Activated T-helper 2 cell treated with anti-CD3 and anti-CD28 coated beads, Interferon-gamma antibody, Interleukin-2, Interleukin-4, amounts not matched to agents 10 μg/mL and 5 μg/mL and 100 μg/mL, durations not matched to agents 14 hours and 24 hours and 36 hours (primary cell): ENCODE data around the gene BICC1. TPM values are rescaled to one million over a fixed set of nuclear protein-coding genes. Genes with fewer than 3 reads are reported as not detected.

Experiments used
- DNase-seq: peaks from one replicate; pipeline ENCODE4 v3.0.0; 2021; ENCODE audit warnings: low spot score
- H3K27ac Mint-ChIP-seq: one replicate; pipeline ENCODE4 v1.8.0; 2021; ENCODE audit warnings: mixed read lengths
- H3K27me3 Mint-ChIP-seq: one replicate; pipeline ENCODE4 v1.8.0; 2021; ENCODE audit warnings: low read depth, mixed read lengths
- H3K36me3 Mint-ChIP-seq: one replicate; pipeline ENCODE4 v1.8.0; 2021; ENCODE audit warnings: low read depth, mixed read lengths
- H3K4me1 Mint-ChIP-seq: one replicate; pipeline ENCODE4 v1.8.0; 2021; ENCODE audit warnings: low read depth, mixed read lengths
- H3K4me3 Mint-ChIP-seq: one replicate; pipeline ENCODE4 v1.8.0; 2021; ENCODE audit warnings: low read depth, mild to moderate bottlenecking, moderate library complexity, mixed read lengths
- H3K9me3 Mint-ChIP-seq: one replicate; pipeline ENCODE4 v1.8.0; 2021; ENCODE audit warnings: mixed read lengths
- intact Hi-C: fragments of 100-400 bp; cut with micrococcal nuclease; formaldehyde crosslinking; loops from one replicate; pipeline ENCODE4 v1.15.1; 2023
- total RNA-seq: library from RNA; stranded (reverse); gene quantifications from 2 replicates; pipeline ENCODE4 v1.2.3, GENCODE V29; 2022

Gene BICC1
- total RNA-seq, 1 donor from 2014 or later = 0.11 TPM

DNA sequence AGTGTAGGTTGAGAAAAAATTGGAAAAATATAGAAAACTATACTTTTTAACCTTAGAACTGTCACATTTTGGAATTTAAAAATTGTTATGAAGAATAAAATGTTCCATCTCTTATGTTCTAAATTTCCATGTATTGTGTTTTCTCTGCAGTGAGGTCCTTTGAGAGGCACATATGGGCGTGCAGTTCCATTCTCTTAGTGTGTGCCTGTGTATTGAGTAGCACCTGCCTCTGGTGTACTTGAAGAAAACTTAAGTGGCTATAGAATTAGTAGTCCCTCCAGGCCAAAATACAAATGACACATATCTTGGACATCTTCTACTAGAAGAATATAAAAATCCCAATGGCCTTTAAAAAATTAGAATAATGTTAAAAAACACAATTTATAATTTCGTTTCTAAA is 149.2 kb downstream of the BICC1 start:
- DNase-seq = no peak
- Mint-ChIP-seq H3K9me3 (peaks cover 8% of the 10 kb centered on the region), H3K4me3 (no peak overlapping the region), H3K27me3 (no peaks in the 10 kb centered on the region), H3K27ac (no peak overlapping the region), H3K4me1 (no peaks in the 10 kb centered on the region), H3K36me3 (no peaks in the 10 kb centered on the region)
- intact Hi-C loops = no loop called here

DNA sequence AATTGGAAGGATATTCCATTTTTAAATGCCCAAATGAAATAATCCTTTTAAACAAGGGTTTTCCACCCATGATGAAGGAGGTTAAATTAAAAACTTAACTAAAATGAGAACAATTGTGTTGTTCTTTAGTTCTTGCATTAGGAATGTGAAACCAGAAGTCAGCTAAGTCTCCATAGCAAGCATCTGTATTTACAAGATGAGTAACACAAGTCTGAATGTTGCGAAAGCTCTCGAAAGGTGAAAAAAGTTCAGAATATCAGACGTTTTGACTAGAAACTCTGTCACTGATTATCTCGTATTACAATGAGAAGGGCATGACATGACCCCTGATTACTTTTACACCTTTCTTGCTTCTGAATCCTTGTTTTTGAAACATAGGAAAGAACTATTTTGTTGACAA is 149.6 kb downstream of the BICC1 start:
- Mint-ChIP-seq H3K27ac (no peak overlapping the region), H3K27me3 (no peaks in the 10 kb centered on the region)
- intact Hi-C loops = no loop called here

DNA sequence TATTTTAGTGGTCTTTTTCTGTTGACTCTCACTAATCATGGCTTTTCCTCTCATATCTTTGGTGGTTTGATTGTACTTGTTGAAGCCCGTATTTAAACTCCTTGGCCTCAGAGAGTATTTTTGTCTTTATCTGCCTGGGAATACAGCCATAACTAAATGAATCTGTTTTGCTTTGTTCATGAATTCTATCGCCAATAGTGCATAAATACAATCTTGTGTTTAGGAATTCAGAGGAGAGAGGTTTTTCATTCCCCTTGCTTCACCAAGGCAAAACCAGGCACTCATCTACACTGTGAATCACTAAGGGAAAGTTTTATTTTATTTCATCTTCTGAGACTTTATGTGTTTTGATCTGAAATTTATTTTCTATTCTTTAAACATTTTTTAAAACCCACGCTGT is 152.7 kb downstream of the BICC1 start:
- intact Hi-C loops = no loop called here
- no peaks in the 10 kb centered on the region for H3K4me1 Mint-ChIP-seq
- DNase-seq = no peak
- no peak overlapping the region for H3K27ac Mint-ChIP-seq
- H3K9me3 Mint-ChIP-seq = peaks cover 8% of the 10 kb centered on the region
- H3K36me3 Mint-ChIP-seq = no peaks in the 10 kb centered on the region
- no peaks in the 10 kb centered on the region for H3K27me3 Mint-ChIP-seq
- no peak overlapping the region for H3K4me3 Mint-ChIP-seq

More for the DNA sequence above, 149.6 kb downstream of the BICC1 start:
- no peak overlapping the region for H3K4me3 Mint-ChIP-seq
- DNase-seq = no peak
- H3K4me1 Mint-ChIP-seq = no peaks in the 10 kb centered on the region
- H3K9me3 Mint-ChIP-seq = peaks cover 8% of the 10 kb centered on the region
- no peaks in the 10 kb centered on the region for H3K36me3 Mint-ChIP-seq

DNA sequence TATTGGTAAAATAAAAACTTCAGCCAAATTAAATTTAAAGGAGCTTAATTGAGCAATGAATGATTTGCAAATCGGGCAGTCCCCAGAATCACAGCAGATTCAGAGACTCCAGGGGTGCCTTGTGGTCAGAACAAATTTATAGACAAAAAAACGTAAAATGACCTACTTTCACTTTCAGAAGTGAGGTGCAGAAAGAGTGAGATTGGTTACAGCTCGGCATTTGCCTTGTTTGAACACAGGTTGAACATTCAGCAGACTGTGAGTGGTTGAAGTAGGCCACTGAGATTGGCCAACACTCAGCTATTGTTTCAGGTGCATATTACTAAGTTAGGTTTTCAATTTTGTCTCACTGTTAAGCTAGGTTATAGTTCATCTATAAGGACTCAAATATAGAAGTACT is 153.4 kb downstream of the BICC1 start:
- Mint-ChIP-seq H3K27me3 (no peaks in the 10 kb centered on the region), H3K9me3 (peaks cover 8% of the 10 kb centered on the region), H3K4me1 (no peaks in the 10 kb centered on the region), H3K27ac (no peak overlapping the region), H3K4me3 (no peak overlapping the region), H3K36me3 (no peaks in the 10 kb centered on the region)
- intact Hi-C loops = no loop called here
- DNase-seq = no peak

DNA sequence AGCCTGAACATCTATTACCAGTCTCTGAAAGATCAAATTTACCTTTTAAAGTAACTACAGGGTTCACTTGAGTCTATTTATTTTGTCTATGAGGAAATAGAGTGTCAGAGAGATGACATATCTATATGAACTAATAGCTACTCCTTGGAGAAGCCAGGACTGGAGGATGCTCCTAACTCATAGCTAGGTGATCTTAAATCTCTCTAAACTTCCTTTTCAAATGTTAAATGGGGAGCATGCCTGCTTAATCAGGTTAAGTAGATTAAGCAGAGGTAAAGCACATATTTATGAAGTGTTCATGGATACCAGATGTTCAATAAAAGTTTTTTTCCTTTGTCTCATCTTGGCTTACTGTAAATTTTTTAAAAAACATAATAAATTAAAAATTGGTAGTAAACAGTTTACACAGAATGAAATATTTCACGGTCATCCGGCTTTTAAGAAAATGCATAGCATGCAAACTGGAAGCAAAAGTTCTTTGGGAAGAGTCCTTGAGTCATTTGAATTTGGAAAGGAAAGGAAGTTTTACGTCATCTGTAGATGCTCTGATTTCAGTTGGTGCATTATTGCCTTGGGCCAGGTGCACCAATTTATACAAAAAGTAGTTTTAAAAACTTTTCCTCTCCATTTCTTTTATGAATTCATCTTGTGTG is 155.1 kb downstream of the BICC1 start:
- intact Hi-C loops = no loop called here

DNA sequence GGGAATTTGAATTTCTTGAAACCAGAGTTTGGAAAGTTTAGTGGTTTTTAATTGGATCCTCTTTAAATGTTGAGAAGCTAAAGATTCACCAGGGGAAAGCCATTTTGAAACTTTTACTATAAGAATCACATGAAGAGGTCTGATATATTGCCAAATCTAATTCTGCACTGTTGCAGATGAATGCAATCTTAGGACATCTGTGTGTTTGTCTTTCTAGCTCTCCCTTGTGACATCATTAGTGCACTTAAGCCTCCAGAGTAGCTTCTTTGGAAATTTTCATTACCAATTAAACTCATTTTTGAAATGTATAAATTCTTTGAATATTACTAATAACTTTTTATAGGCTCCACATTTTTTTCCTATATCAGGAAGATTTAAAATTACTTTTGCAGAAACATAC is 160.2 kb downstream of the BICC1 start:
- no peaks in the 10 kb centered on the region for H3K4me1 Mint-ChIP-seq
- H3K4me3 Mint-ChIP-seq = no peak overlapping the region
- no peak for DNase-seq
- H3K27me3 Mint-ChIP-seq = no peaks in the 10 kb centered on the region
- H3K27ac Mint-ChIP-seq = no peak overlapping the region
- peaks cover 8% of the 10 kb centered on the region for H3K9me3 Mint-ChIP-seq
- intact Hi-C loops = no loop called here
- H3K36me3 Mint-ChIP-seq = no peaks in the 10 kb centered on the region

More for the DNA sequence above, 155.1 kb downstream of the BICC1 start:
- Mint-ChIP-seq H3K4me3 (no peak overlapping the region), H3K27me3 (no peaks in the 10 kb centered on the region), H3K27ac (no peak overlapping the region), H3K4me1 (no peaks in the 10 kb centered on the region), H3K36me3 (no peaks in the 10 kb centered on the region), H3K9me3 (peaks cover 8% of the 10 kb centered on the region)
- DNase-seq = no peak

DNA sequence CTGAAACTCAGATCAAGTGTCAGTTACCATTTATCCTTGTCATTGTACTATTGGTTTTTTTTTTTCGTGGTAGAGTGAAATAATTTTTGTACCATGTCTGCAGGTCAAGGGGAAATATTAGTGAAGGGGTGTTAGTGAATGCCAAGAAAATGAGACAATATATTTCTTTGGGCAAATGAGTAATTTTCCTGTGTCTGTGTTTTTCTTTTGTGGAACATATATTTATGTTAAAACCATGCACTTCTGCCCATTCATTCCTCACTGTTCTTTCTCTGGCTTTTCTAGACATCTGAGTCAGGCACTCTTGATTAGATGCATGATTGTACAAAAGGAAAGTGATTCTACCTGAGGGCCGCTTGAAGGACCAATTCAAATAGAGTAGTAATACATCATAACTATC is 161.6 kb downstream of the BICC1 start:
- no peak for DNase-seq
- Mint-ChIP-seq H3K9me3 (peaks cover 8% of the 10 kb centered on the region), H3K27ac (no peak overlapping the region), H3K36me3 (no peaks in the 10 kb centered on the region), H3K4me1 (no peaks in the 10 kb centered on the region), H3K4me3 (no peak overlapping the region), H3K27me3 (no peaks in the 10 kb centered on the region)
- intact Hi-C loops = no loop called here

DNA sequence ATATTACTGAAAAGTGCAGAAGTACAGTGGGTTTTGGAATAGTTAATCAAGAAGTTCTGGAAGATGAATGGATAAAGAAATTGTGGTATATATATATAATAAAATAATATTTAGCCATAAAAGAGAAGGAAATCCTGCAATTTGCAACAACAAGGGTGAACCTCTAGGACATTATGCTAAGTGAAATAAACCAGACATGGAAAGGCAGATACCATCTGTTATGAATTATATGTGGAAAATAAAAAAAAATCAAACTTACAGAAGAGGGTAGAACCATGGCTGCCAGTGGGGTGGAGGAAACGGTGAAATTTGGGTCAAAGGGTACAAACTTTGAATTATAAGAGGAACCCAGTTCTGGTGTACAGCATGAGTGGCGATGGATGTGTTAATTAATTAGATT is 162.6 kb downstream of the BICC1 start:
- intact Hi-C loops = no loop called here
- Mint-ChIP-seq H3K4me1 (no peaks in the 10 kb centered on the region), H3K27me3 (no peaks in the 10 kb centered on the region), H3K36me3 (no peaks in the 10 kb centered on the region), H3K27ac (no peak overlapping the region), H3K9me3 (peaks cover 8% of the 10 kb centered on the region), H3K4me3 (no peak overlapping the region)
- no peak for DNase-seq

DNA sequence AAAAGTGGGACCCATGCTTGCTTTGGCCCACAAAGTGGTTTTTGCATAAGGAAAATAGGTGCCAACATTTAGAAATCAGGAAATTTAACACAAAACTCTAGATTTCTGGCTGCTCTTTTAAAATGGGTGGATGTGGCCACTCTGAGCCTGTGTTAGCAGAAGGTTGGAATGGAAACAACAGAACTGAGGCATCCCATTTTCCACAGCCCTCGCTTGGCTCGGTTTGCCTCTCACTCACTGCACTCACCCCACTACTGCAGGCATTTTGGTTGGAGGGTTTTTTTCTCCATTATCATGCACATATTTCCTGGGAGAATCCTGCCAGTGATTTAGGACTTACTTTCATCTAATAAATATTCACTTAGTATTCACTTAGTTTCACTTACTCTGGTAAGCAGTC is 178.9 kb downstream of the BICC1 start:
- H3K27ac Mint-ChIP-seq = no peak overlapping the region
- no peak for DNase-seq
- intact Hi-C loops = no loop called here
- no peaks in the 10 kb centered on the region for H3K36me3 Mint-ChIP-seq
- no peak overlapping the region for H3K4me3 Mint-ChIP-seq
- H3K4me1 Mint-ChIP-seq = no peaks in the 10 kb centered on the region
- no peaks in the 10 kb centered on the region for H3K27me3 Mint-ChIP-seq
- H3K9me3 Mint-ChIP-seq = peaks cover 6% of the 10 kb centered on the region

DNA sequence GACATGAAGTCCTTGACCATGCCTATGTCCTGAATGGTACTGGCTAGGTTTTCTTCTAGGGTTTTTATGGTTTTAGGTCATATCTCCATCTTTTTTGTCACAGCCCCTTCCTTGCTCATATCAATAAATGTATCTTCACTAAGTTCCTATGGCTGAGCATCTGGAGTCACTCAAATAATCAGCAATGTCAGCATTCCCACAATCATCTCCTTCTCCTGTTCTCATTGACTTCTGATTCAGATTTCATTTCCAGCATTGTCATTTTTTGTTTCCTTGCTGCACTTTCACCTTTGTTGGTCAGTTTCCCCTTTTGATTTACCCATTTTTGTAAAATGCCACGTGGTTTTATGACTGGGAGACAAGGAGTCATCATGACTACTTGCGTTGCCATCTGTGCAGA is 181.2 kb downstream of the BICC1 start:
- DNase-seq = no peak
- H3K27me3 Mint-ChIP-seq = no peaks in the 10 kb centered on the region
- intact Hi-C loops = no loop called here
- no peaks in the 10 kb centered on the region for H3K4me1 Mint-ChIP-seq
- H3K9me3 Mint-ChIP-seq = peaks cover 6% of the 10 kb centered on the region
- no peak overlapping the region for H3K4me3 Mint-ChIP-seq
- no peaks in the 10 kb centered on the region for H3K36me3 Mint-ChIP-seq
- H3K27ac Mint-ChIP-seq = no peak overlapping the region

DNA sequence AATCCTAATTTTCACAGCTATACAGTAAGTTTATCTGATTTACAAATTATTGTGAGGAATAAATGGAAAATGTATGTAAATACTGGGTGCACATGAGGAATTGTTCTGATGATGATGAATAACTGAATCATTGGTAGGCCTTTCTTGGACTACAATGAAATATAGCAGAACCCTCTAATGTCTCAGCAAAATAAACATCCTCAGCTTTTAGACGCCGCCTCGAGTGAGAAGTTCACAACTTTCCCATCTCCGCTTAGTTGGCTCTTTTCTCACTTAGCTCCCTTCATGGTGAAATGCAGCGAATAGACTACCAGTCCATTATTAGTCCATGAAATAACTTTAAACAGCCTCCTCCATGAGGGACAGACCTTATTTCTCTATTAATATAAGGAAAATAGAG is 182.3 kb downstream of the BICC1 start:
- H3K36me3 Mint-ChIP-seq = no peaks in the 10 kb centered on the region
- no peak overlapping the region for H3K4me3 Mint-ChIP-seq
- H3K27me3 Mint-ChIP-seq = no peaks in the 10 kb centered on the region
- no peak for DNase-seq
- intact Hi-C loops = no loop called here
- H3K4me1 Mint-ChIP-seq = no peaks in the 10 kb centered on the region
- no peak overlapping the region for H3K27ac Mint-ChIP-seq
- H3K9me3 Mint-ChIP-seq = peaks cover 6% of the 10 kb centered on the region

DNA sequence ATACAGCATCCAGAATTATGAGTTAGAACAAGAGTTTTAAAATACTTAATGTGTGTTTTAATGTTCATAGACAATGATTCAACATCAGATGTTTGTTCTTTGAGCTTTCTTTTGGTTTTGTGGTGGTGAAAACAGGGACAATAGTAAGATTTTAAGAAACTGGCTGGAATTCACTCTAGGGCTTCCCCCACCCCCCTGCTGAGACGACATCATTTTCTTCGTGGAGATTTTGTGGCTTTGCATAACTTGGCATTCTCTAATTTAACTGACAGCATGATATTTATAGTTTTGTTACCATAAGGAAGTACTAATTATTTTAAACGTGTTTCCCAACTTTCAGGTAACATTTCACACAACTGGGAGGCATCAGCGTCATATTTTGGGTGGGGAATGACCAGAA is 184.1 kb downstream of the BICC1 start:
- Mint-ChIP-seq H3K4me3 (no peak overlapping the region), H3K4me1 (no peaks in the 10 kb centered on the region), H3K36me3 (no peaks in the 10 kb centered on the region), H3K9me3 (no peaks in the 10 kb centered on the region), H3K27me3 (no peaks in the 10 kb centered on the region), H3K27ac (no peak overlapping the region)
- no peak for DNase-seq
- intact Hi-C loops = no loop called here

DNA sequence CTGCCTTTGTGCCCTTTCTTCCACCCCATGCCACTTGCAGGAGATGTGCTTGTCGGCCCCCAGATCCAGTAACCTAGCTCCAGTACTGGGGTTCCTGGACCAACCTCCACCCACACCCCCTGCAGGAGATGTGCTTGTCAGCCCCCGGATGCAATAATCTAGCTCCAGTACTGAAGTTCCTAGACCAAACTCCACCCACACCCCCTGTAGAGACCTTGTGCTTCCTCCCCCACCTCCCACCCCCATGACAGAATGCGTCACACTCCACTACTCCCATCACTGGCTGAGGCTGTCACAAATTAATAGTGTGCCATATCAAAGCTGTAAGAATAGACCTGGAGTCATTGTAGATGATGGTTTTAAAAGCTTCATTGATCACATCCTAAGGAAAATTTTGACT is 185.0 kb downstream of the BICC1 start:
- Mint-ChIP-seq H3K27ac (no peak overlapping the region), H3K27me3 (no peaks in the 10 kb centered on the region), H3K4me1 (no peaks in the 10 kb centered on the region), H3K4me3 (no peak overlapping the region), H3K9me3 (no peaks in the 10 kb centered on the region), H3K36me3 (no peaks in the 10 kb centered on the region)
- intact Hi-C loops = no loop called here
- DNase-seq = no peak

DNA sequence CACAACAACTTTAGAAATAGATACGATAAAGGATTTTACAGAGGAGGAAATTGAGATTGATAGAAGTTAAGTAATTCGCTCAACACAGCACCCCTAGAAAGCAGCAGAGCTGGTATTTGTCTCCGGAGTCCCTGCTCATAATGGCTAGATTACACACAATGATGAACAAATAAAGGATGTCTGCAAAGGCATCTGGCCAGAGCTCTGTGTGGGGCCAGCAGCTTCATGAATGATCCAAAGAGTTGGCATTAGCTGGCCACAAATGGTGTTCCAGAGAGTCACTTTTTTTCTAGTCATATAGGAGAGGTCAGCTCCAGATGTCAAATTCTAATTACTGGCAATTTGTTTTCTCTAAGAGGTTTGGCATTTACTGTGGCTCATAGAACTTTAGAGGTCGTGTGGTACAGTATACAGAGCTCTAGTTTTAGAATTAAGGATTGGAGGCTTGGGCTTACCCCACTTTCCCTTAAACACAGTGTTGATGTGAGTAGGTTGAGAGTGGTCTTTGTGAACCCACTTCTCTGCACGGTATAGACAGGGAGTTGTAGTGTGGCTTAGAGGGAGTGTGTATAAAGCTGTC is 186.2 kb downstream of the BICC1 start:
- Mint-ChIP-seq H3K27me3 (no peaks in the 10 kb centered on the region), H3K36me3 (no peaks in the 10 kb centered on the region), H3K4me3 (no peak overlapping the region), H3K27ac (no peak overlapping the region), H3K4me1 (no peaks in the 10 kb centered on the region), H3K9me3 (no peaks in the 10 kb centered on the region)
- intact Hi-C loops = no loop called here
- no peak for DNase-seq
